ENCODE measurements around the gene BHMT2.

The BHMT2 gene

GRCh38 chr5:79062436-79062835 lies 7.1 kb upstream of the BHMT2 start:
- no peak for DNase-seq (ENCODE audit: low spot score)

DNA sequence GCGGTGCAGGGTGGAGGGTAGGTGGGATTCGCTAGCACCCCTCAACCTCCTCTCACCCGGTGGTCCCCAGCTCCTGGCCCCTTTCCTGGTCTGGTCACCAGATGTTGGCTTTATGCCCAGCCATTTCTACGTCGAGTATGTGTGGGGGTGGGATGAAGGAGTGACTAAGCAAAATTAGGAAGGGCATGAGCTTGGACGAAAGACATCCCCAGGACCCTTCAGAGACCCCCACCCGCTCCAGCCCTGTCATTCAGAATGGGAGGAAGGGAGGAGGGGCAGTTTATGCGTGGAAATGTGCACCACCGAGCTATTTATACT lies 742 bp downstream of the BHMT2 start:
- no peak for DNase-seq (ENCODE audit: low spot score)

DNA sequence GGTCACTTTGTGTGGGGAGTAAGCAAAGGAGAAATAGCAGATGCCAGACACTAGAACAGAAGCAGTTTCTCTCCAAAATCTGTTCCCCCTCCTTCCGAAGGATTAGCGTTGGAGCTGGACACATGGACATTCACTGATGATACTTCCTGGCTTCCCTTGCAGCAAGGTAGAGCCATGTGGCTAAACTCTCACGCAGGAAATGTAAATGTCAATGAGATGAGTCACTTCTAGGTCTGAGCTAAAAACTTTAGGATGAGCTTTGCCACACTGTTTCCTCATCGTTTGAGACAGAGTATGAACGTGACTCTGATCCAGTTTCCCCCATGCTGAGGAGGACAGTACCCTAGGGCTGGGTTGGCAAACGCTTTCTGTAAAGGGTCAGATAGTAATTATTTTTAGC lies 5.1 kb downstream of the BHMT2 start:
- DNase-seq (ENCODE audit: low spot score) = no peak

GRCh38 chr5:79075646-79076426 lies 6.3 kb downstream of the BHMT2 start:
- no peak for DNase-seq (ENCODE audit: low spot score)

GRCh38 chr5:79076819-79077218 lies 7.3 kb downstream of the BHMT2 start:
- DNase-seq (ENCODE audit: low spot score) = no peak

- DNase-seq (ENCODE audit: low spot score) = no peak
Observed at GRCh38 chr5:79077680-79078365, 8.3 kb downstream of the BHMT2 start.

- DNase-seq (ENCODE audit: low spot score) = no peak
Observed at GRCh38 chr5:79080804-79081203, 11.2 kb downstream of the BHMT2 start.

DNA sequence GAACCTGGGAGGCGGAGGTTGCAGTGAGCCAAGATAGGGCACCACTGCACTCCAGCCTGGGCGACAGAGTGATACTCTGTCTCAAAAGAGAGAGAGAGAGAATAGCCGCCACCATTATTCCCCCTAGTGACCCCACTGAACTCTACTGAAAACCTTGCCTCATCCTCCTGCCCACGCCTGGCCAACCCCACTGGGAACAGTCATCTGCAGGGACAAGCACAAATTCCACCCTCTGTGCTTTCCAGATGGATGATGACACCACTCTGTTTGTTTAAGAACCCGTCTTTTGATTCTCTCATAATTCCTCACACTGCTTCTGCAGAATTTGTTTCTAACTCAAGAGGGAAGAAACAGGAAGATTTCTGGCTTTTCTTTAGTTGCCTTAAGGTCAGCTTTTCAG lies 12.2 kb downstream of the BHMT2 start:
- no peak for DNase-seq (ENCODE audit: low spot score)

DNA sequence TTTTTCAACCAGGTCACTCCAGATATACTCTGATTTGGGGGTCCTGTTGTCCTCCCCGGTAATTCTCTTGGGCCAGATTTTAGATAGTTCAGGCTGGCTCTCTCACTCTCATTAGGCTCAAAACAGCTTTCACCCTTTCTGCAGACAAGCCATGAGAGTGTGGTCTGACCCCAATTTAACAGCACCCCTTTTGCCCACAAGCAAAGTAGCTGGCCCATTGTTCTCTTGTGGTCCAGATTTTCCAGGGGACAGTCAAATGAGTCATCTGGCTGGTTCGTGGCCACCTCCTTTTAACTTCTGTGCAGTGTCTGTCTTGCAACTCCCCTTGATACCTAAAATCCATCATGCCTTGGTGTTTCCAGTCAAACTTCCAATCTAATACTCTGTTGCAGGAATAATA lies 16.5 kb downstream of the BHMT2 start:
- DNase-seq (ENCODE audit: low spot score) = no peak

- DNase-seq (ENCODE audit: low spot score) = no peak
Observed at GRCh38 chr5:79088507-79088906, 18.9 kb downstream of the BHMT2 start.

DNA sequence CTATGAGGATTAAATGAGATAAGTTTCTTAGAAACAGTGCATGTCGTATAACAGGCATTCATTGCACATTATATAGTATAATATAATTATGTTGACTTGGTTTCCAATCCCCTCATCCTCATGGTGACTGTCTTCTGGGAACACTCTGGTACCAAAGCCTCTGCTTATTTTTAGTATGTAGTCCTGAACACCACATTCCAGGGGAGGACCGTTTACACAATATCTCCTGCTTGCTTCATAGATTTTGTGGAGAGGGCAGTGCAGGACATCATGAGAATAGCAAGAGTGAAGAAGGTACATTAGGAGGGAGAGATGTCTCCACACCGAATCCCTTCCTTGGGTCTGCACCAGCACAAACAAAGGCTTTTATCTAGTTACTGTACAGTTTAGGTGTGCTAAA lies 21.5 kb downstream of the BHMT2 start:
- no peak for DNase-seq (ENCODE audit: low spot score)

- peak; percentile 82 for DNase-seq (ENCODE audit: low spot score)
Observed at GRCh38 chr5:79093762-79094161, 24.2 kb downstream of the BHMT2 start.

- no peak for DNase-seq (ENCODE audit: low spot score)
Observed at GRCh38 chr5:79105868-79106267, 36.3 kb downstream of the BHMT2 start.

- no peak for DNase-seq (ENCODE audit: low spot score)
Observed at GRCh38 chr5:79107020-79107796, 37.6 kb downstream of the BHMT2 start.

DNA sequence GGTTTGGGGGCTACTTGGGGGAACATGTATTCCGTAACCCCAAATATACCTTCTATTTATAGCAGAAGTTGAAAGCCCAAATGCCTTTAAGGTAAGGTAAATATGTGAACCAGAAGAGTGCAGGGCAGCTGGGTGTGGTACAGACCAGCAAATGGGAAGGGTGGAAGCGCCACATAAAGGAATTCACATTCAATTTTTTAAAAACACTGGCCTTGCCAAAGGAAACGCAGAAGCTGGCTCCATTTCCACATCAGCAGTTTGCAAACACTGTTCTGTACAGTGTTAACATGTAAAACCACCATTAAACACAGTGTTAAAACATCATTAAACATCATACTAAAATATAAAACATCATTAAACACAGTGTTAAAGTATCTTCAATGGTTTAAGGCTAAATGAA lies 38.5 kb downstream of the BHMT2 start:
- DNase-seq (ENCODE audit: low spot score) = no peak

GRCh38 chr5:79108792-79109191 lies 39.2 kb downstream of the BHMT2 start:
- DNase-seq (ENCODE audit: low spot score) = no peak

DNA sequence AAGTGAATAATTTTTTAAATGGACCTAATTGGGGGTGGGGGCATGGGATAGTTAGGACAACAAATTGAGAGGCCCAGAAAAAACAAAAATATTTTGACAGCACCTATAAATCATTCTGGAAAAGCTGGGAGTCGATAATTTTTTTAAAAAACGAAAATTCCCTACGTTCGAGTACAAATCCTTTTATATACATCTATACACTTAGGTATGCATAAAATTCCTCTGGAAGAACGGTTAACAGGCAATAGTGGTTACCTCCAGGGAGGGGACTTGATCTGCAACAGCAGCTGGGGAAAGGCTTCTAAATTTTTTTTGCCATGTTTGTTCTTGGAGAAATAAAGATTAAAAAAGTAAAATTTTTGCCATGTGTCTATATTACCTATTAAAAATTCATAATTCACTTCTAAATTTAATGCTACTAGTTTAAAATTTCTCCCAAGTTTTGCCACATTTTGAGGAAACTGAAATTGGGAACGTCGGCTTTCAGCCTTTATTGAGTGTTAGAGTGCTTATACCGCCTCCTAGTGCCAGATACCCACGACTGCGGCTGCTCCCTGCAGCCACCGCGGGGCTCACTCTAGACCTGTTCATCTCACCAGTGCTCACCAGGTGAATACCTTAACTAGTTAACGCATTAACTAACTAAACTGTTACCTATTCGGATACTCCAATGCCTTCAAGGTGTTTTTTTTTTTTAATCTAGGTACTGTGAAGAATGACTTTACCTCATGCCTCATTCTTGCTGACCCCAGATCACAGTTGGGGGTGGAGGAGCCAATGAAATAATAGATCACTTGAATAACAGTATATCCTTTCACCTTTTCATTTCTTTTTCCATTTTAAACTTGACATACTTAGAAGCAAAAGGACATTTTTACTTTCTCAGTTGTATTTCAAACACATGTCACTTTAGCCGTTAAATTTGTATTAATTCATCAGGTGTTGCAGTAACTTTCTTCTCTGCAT lies 40.2 kb downstream of the BHMT2 start:
- no peak for DNase-seq (ENCODE audit: low spot score)

GRCh38 chr5:79111387-79111959 lies 41.9 kb downstream of the BHMT2 start, which contains the start of gene BHMT:
Gene BHMT, plus strand, starts transcription at chr5:79111809. Its CDS starts 77 bp downstream, at chr5:79111886.
- DNase-seq (ENCODE audit: low spot score) = no peak

DNA sequence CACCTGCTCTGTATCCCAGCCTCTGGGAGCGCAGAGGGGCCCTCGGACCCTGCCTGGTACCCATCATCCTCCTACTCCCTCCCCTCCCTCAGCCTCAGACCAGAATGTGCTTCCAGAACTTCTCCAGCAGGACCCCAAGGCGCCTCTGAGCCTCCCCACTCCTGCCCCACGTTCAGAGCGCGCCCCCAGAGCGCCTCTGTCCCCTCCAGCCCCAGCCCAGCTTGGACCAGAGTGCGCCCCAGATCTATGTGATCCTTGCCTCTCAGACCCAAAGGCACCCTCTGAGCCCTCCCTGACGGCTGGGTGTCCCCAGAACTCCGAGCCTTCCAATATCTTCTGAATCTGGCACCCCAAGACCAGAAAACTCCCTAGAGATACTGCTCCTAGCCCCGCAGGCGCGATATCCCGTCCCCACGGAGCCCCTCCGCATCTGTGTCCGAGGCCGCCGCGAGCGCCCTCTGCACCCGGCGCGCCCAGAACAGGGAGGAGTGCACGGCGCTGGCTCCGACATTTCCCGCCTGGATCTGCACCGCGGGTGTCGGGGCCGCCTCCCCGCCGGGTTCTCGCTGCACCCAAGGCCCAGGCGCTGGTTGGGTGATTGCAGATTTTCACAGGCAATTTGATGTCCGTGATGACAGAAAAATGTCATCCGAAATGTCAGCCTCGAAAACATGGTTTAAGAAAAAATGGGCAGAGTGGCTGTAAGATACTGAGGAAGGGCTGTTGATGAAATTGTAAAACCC lies 42.6 kb downstream of the BHMT2 start:
- no peak for DNase-seq (ENCODE audit: low spot score)

DNA sequence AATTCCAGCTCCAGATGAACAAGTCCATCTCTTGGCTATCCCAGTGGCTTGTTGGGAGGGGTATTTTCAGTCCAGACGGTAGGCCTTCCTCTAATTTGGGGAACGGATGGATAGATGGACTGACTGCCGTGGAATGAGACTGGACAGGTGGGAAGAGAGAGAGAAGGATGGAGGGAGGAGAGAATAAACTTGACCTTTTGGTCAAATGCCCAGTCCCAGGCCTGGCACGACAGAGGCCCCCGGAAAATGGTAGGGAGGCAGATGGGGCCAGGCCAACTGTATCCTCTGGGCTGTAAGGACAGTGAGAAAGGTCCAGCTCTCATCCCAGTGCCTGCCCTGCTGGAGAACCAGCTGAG lies 43.1 kb downstream of the BHMT2 start:
- no peak for DNase-seq (ENCODE audit: low spot score)
